GM18873 (cell line): Measurements from ENCODE around the gene OGFOD2.

Experiments
- ATAC-seq: cut with Tn5 transposase; IDR thresholded peaks from one replicate; pipeline ENCODE4 v1.9.1; 2021; ENCODE audit warnings: mild to moderate bottlenecking, moderate library complexity, moderate number of reproducible peaks; ENCODE audit not compliant: unreplicated experiment, low FRiP score

Gene OGFOD2

DNA sequence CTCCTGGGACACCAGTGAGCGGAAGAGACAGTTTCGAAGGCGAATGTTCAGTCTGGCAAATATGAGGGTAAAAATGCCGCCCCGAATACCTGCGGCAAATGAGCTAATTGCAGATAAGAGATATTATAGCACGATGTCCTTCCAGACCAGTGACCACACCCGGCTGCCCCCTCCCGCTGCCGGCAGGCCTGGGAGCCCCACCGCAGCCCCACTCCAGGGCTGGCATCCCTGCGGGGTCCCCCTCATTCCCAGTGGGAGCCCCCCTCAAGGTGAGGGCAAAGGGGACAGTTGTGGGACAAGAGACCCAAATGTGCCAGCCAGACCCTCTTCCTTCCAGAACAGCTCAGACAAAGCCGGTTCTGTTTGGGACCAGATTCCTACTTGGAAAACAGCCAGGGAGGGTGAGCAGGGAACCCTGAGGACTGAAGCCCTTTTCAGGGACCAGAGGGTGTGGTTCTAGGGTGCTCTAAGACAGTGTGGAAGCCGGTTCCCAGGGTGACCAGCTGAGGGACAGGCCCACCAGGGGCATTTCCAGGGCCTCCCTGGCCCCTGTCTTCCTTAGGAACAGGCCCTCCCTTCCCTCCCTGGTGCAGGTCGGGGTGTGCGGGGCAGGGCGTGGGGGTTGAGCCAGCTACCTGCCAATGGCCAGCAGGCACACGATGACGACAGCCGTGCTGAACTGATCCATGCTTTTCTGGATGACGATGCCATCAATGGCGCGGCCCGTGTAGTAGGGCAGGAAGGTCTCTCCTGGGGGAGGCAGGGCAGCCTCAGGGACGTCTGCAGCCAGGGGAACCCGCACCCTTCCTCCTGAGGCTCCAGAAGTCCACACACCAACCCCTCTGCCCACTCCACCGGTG is 25.0 kb upstream of the OGFOD2 start:
- no peak for ATAC-seq

DNA sequence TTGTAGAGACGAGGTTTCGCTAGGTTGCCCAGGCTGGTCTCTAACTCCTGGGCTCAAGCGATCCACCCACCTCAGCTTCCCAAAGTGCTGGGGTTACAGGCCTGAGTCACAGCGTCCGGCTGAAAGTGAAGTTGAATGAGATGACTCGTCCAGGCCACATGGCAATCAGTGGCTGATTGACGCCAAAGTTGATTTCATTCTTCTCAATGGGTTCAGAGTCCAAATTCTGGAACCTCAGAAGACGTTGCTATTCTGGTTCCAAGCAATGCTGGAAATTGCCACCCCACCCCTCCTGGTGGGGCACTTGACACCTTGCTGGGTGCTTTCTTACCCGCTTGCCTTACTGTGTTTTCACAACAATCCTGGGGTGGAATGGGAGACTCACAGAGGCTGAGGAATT is 23.6 kb upstream of the OGFOD2 start:
- no peak for ATAC-seq

DNA sequence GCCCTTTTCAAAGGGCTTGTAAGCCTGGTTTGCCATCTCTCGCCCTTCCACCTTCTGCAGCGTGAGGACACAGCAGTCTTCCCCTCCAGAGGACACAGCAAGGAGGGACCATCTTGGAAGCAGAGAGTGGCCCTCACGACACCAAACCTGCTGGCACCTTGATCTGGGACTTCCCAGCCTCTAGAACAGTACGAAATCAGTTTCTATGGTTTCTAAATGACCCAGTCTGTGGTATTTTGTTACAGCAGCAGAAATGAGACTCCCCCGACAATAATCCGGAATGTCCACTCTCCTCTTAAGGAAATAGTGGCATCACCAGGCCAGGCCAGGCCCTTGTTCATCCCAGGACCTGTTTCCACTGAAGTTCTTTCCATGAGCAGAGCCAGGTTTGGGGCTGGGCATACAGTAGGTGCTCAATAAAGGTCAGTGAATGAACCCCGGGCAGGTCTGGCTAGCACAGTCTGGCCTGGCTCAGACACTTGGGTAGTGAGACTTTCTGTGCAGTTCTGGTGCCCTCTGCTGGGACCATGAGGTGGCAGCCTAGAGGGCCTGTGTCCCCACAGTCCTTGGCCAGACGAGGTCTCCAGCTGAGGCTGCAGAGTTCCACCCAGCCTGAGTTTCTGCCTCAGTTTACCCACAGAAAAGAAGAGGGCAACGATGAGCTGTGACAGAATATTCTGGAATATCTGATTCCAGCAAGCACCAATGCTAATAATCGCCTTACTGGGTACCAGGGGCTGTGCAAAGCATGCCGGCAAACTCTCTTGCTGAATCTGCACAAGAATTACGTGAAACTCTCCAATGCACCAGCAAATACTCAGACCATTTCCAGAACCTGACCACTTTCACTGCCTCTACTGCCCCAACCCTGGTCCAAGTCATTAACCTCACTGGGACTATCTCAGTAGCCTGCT is 22.8 kb upstream of the OGFOD2 start:
- no peak for ATAC-seq

DNA sequence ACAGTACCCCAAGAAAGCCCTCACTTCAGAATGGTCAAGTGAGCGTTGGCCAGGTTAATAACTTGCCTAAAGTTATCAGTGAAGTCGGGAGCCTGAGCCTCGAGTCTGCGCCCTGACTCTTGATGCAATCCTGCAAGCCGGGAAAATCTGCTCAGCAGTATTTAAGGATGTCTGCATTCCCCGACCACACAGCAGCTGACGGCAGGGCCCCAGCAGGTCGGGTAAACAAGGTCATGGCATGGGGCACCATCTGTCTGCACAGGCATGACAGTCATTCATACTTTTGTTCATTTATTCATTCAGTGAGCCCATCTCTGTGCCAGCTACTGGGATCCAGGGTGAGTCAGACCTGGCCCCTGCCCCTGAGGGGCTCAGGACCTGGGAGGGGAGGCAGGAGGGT is 19.9 kb upstream of the OGFOD2 start:
- no peak for ATAC-seq

DNA sequence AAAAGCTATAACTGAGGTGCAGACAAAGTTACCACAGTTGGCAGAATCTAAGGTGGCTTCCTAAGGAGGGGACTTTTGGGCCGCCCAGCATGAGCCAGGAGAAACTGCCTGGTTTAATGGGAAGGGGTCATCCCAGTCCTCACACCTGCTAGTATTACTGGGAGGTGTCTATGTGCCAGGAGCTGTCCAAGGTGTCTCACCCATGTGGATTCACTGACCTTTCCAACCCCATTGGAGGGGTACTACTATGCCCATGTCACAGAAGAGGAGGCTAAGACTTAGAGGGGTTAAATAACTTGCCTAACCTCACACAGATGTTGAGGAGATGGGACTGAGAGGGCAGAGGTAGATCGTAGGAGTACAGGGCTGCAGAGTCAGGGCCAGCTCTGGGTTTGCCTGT is 19.0 kb upstream of the OGFOD2 start:
- no peak for ATAC-seq

DNA sequence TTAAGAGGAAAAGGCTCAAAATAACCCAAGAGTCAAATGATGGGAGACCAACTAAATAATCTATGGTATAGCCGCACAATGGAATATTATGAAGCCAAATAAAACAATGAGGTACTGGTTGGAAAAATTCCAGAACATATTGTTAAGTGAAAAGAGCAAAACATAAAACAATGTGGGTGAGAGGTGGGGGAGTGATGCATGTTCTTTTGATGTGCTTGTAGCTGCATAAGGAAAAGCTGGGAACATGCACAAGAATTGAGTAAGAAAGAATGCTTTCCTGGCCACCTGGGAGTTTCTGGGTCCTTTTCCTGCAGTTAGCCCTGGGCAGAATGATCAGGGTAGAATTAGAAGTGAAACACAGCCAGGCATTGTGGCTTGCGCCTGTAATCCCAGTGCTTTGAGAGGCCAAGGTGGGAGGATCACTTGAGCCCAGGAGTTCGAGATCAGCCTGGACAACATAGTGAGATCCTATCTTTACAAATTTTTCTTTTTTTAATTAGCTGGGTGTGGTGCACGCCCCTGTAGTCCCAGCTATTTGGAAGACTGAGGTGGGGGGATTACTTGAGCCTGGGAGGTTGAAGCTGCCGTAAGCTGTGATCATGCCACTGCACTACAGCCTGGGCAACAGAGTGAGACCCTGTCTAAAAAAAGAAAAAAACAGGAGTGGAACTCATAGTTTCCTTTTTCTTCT is 16.7 kb upstream of the OGFOD2 start:
- ATAC-seq = no peak

DNA sequence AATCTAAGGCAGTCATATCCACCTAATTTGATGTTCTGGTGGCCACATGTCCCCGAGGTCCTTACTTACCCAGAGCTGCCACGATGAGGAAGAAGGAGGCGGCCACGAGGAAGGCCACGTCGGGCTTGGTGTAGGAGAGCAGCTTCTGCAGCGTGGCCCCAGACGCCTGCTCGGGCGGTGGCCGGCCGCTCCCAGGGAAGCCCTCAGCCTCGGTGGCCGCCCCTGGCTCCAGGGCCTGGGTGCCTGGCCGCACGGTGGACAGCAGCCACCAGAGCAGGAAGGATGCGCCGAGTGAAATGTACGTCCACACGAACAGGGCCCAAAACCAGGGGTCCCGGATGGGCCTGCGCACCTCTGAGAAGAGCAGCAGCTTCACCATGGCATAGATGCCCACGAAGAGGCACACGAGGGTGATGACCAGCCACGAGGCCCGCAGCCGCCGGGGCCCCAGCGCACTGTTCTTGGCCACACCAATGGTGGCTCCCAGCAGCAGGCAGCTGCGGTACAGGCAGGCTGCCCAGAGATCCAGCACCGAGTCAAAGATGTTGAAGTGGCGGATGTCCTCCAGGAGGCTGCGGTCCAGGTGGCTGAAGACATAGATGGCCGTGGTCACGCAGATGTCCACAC is 15.4 kb upstream of the OGFOD2 start:
- no peak for ATAC-seq

DNA sequence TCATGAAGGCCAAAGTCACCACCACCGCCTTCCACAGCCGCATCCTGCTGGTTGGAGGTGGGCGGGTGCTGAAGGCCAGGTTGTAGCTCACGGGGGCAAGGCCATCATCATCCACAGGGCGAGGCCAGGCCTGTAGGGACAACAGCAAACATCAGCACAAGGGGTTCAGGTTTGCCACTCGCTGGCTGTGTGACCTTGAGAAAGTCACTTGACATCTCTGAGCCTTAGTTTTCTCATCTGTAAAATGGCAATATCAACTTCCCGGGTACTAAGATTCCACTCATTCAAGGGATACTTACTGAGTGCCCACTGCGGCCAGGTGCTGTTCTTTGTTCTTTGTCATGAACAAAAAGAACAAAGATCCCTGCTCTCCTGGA is 14.9 kb upstream of the OGFOD2 start:
- ATAC-seq = no peak

DNA sequence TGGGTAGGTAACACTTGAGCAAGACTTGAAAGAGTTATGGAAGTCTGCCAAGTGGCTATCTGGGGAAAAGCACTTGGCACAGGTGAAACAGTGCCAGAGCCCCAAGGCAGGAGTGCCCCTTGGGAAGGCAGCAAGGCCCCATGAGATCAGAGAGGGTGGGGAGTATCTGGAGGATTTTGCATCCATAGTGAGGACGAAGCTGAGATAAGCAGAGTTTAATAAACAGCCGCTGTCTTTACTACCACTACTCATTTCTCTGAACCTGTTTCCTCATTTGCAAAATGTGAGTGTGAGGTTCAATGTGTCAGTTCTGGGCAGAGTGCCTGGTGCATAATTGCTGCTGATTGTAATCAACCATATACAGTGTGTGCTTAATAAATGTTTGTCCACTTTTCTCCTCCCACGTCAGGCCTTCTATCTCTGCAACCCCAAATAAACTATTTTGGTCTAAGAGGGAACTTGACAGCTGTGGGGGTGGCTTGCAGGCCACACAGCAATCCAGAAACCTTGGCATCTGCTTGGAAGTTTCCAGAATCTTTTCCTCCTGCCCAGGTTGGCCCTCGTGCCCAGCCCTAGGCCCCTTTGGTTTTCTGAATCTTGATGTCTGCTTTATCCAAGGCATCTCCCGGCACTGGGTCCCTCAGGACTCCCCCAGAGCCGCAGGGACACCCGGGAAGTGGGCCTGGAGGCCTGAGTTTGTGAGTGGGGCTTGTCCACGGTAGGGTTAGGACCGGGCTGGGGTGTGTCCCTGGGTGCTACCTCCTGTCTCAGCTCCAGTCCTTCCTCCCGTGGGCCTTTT is 13.3 kb upstream of the OGFOD2 start:
- ATAC-seq = no peak

DNA sequence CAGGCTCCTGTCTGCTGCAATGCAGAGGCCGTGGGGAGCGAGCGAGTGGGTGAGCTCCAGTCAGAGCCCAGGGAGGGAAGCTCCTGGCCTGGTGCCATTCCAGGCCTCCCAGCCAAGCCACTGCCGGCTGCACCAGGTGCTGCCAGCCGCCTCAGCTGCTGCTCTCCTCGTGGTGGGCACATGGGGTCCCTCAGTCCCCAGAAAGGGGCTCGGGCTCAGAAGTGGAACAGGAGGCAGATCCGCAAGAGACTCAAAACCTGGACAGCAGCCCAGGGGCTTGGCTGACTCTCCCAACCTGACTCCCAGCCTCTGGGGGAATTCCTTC is 11.1 kb upstream of the OGFOD2 start:
- ATAC-seq = no peak

DNA sequence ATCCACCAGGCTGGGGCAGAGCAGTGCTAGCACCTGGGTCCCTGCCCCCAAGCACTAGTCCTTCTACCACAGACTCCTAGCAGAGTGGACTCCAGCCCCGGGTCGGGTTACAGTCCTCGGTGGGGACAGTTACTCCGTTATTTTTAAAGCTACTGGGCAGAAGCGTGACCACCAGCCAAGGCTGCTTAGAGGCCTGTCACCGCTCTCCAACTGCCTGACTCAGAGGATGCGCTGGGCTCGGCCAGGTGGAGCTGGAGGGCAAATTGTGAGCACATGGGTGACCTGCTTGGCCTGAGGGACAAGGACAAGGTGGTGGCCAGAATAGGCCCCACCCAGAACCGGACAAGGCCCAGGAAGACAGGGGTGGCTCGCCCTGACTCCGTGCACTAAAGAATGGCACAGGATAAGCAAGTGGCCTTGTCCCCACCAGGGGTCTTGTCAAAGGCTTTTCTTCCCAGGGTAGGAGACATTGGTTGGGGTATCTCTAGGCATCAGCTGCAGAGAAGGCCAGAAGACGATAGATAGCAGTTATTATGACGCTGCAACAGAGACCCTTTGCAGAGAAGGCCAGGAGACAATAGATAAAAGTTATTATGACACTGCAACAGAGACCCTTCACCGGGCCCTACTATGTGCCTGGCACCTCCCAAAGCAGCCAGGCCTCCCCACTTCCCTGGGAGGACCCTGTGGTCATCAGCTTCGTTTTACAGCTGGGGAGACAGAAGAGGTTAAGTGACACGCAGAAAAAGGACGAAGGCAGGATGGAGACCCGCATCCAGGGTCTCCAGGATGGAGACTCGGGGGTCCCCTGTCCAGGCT is 10.4 kb upstream of the OGFOD2 start:
- no peak for ATAC-seq

DNA sequence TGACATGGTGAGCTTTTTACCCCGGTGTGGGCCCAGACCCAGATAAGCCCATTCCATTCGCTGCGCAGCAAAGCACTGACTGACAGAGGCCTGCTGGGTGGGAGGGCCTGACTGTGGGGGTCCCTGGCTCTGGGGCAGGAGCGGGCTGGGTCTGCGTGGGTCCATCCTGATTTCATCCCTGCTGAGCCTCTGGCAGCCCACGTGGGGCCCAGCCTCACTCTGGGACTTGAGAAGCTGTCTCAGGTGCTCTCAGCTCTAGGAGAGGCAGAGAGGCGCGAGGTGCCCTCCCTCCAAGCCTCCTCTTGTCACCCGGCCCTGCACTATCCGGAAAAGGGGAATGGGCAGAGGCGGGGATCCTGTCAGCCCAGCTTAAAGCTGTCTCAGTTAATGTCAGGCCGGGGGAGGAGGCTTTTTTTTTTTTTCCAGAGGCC is 9.7 kb upstream of the OGFOD2 start:
- no peak for ATAC-seq

DNA sequence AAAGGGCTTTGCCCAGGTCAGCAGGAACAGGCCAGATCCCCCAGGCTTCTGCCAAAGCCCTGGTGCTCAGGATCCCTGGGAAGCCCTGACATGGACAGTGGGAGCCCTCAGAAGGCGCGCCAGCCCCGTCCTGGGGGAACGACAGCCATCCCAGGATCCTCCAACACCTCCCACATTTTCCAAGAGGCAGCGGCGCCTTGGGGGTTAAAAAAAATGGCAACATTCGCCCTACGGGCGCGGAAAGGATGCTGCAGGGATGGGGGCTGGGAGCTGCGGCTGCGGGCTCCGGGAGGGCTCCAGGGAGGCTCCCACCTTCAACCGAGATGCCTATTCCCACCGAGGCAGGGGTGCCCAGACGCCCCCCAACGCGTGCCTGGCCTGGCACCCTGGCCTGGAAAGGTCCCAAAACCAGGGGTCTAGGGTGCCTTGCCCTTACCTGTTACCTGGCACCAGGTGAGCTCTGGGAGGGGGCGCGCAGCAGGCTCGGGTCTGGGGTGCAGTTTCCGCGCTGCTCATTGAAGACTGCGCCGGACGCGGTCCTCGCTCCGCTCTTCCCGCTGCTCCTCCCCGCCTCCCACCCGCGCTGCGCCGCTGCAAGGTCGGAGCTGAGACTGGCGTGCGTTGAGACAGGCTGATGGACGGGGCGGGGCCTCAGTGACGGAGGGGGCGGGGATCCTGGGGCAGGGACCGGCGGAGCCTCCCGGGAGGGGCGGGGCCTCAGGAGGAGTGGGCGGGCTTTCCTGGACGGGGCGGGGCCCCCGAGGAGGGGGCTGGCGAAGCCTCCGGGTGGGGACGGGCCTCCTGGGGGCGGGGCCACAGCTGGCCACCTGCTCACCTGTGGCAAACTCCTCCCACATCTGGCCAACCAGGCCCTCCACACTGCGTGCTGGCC is 8.9 kb upstream of the OGFOD2 start, which contains the start of gene ABCB9:
Gene ABCB9 (minus strand): TSS at position 613 of the 892 bp plus-strand sequence. CDS start 6,228 bp downstream, outside the sequence.
- ATAC-seq = no peak

DNA sequence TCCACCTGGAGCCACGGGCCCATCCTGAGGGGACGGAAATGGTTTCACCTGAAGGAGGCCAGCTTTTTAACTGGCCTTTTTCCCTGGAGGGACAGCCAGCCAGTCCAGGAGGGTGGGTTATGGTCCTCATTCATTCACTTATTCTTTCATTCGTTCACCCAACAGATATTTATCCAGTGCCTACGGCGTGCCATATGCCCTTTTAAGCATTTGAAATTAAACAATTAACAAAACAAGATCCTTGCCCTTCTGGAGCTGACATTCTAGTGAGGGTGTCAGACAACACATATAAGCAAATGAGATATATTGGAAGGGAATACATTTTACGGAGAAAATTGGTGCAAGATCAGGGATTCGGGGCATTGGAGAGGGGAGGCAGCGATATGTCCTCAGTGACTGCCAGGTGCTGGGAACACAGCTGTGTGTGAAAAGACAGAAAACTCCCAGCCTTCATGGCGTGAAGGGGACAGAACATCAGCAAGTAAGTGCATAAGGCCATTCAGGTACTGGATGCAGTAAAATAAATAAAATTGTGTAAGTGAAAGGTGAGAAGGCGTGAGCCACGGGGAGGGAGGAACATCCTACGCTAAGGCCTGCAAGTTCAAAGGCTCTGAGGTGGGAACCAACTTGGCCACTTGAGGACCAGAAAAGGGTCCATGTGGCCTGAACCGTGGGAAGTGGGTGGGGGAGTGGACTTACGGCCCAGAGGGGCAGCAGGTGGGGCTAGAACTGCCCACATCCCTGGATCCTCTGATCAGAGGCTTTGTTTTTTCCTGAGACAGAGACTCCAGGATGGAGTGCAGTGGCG is 8.1 kb upstream of the OGFOD2 start:
- ATAC-seq = no peak

DNA sequence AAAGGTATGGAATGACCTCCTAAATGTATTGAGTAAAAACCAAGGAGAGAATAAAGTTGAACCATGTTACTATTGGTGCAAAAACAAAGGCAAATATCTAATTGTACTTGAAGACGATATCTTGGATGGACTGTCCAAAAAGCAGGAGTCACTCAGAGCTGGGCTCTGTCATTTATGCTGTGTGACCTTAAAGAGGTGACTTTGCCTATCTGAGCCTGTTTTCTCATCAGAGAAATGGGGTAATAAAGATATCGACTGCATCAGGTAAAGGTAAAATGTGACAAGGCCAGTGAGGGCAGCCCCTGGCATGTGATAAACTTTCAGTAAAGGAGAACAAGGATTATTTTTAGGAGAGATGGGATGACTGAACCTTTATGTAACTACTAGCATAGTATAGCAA is 6.9 kb upstream of the OGFOD2 start:
- no peak for ATAC-seq

DNA sequence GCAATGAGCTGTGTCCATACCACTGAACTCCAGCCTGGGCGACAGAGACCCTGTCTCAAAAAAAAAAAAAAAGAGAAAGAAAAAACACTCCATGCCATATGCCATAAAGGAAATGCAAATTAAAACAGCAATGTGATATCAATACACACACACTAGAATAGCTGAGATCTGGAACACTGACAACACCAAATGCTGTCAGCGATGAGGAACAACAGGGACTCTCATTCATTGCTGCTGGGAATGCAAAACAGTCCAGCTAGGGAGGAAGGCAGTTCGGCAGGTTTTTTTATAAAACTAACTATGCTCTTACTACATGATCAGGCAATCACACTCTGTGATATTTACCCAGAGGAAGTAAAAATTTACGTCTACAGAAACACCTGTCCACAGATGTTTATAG is 5.4 kb upstream of the OGFOD2 start:
- ATAC-seq = no peak

DNA sequence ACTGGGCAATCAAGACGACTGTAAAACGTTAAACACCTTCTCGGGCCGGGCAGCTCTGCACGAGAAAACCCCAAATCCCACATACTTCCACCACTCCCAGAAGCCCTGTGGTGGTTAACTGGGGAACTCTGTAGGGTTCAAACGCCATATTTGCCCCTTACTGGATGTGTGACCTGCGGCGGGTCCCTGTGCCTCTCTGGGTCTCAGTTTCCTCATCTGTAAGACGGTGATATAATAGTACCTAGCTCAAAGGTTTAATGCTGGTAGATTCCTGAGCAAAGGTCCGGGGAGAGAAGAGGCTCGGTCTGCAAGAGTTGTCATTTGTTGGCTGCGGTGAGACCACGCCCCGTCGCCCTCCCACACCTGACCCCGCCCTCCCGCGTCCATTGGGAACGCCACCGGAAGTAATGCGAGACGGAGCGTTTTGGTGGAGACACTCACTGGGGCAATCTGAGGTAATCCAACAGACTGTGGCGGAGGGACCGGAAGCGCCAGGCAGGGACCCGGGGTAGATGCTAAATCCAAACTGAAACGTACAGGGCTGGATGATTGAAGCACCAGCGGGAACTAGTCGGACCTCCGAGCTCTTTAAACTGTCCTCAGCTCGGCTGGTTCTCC is 661 bp upstream of the OGFOD2 start:
- ATAC-seq = peak; percentile 66
